ENCODE data around the gene STAT5B. TPM values are rescaled to one million over a fixed set of nuclear protein-coding genes. Genes with fewer than 3 reads are reported as not detected.

STAT5B gene
- polyA plus RNA-seq, 1 donor (not counting 4 experiments of a cell fraction or from before 2014, with no cell fraction given) = 16.1 TPM

- Histone ChIP-seq H3K9me1 (ENCODE audit: control insufficient read depth, extremely low read depth, insufficient read depth, low read length) (no peaks in the 10 kb centered on the region), H3K4me3 (ENCODE audit: control insufficient read depth in 2 of 3, extremely low read depth in 1 of 3, insufficient read depth in 2 of 3, low read depth in 1 of 3, low read length in 3 of 3) (no peak overlapping the region), H3K4me1 (ENCODE audit: control insufficient read depth, extremely low read depth, insufficient read depth, low read length) (no peaks in the 10 kb centered on the region), H3K9me3 (ENCODE audit: control insufficient read depth, low read depth, low read length) (no peaks in the 10 kb centered on the region), H3K27ac (ENCODE audit: control insufficient read depth, insufficient read depth, low read length) (no peak overlapping the region), H3K27me3 (ENCODE audit: control insufficient read depth, extremely low read depth, insufficient read depth, low read length) (no peaks in the 10 kb centered on the region), H2AFZ (ENCODE audit: control insufficient read depth, low read length) (no peak overlapping the region), H4K20me1 (ENCODE audit: control insufficient read depth, extremely low read depth, insufficient read depth, low read length) (no peaks in the 10 kb centered on the region), H3K9ac (ENCODE audit: control insufficient read depth, extremely low read depth, insufficient read depth, low read length) (no peak overlapping the region), H3K4me2 (ENCODE audit: control insufficient read depth, extremely low read depth, insufficient read depth, low read depth, low read length) (no peak overlapping the region), H3K36me3 (ENCODE audit: control insufficient read depth in 2 of 2, extremely low read depth in 1 of 2, insufficient read depth in 2 of 2, low read length in 2 of 2) (no peaks in the 10 kb centered on the region), H3K79me2 (ENCODE audit: control insufficient read depth, insufficient read depth, low read length) (no peaks in the 10 kb centered on the region)
- FAIRE-seq (no peak), DNase-seq (ENCODE audit: low read depth, low spot score) (no peak)
- dilution Hi-C loops (cut with MboI; ENCODE audit: extremely low pct_ligation_motif_present, low sequenced_read_pairs) = no loop called here
- no peak for TF ChIP-seq EZH2 (IDR thresholded peaks at IDR 0.05; ENCODE audit: low read length)
- TF ChIP-seq, protein P1, sequence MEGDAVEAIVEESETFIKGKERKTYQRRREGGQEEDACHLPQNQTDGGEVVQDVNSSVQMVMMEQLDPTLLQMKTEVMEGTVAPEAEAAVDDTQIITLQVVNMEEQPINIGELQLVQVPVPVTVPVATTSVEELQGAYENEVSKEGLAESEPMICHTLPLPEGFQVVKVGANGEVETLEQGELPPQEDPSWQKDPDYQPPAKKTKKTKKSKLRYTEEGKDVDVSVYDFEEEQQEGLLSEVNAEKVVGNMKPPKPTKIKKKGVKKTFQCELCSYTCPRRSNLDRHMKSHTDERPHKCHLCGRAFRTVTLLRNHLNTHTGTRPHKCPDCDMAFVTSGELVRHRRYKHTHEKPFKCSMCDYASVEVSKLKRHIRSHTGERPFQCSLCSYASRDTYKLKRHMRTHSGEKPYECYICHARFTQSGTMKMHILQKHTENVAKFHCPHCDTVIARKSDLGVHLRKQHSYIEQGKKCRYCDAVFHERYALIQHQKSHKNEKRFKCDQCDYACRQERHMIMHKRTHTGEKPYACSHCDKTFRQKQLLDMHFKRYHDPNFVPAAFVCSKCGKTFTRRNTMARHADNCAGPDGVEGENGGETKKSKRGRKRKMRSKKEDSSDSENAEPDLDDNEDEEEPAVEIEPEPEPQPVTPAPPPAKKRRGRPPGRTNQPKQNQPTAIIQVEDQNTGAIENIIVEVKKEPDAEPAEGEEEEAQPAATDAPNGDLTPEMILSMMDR (optimal IDR thresholded peaks at IDR 0.05 in 1 of 3, IDR thresholded peaks at IDR 0.05 in 1 of 3, conservative IDR thresholded peaks at IDR 0.05 in 1 of 3; ENCODE audit: extremely low read depth in 1 of 3, insufficient read depth in 2 of 3, low read length in 3 of 3) = no peak
Observed at GRCh38 chr17:42296012-42296411, 19.8 kb upstream of the STAT5B start.

DNA sequence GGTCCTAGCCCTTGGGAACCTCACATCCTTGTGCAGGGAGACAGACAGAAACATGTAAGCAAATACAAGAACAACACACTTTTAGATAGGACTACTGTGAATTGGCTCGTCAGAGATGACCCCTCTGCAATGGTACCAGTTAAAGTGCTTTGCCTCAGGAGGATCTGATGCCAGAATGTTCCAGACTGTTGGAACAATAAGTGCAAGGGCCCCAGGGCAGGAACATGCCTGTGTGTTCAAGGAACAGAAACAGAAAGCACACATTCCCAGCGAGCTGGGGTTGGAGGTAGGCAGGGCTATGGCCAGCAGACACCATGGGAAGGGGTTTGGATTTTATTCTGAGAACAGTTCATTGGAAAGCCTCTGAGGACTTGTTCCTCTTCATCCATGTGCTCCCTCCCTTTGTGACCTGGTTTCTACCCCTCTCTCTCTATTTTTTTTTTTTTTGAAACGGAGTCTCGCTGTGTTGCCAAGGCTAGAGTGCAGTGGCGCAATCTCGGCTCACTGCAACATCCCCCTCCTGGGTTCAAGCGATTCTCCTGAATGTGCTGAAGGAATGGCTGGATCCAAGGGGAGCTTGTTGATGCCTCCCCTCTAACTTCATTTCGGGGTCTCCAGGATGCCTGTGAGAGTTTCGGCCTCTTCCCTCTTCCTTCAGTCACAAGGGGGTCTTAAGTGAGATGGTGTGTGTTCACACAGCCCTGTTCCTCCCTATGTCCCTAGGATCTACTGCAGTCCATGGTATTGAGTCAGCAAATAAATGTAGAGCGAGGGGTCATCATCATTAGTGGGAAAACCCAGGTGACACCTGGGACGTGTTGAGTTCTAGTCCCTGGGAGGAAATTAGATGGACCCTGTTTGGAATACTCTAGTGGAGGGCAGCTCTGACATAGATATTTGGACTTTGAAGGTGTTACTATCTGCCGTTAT, 18.5 kb upstream of the STAT5B start:
- peaks cover 5% of the 10 kb centered on the region for H3K27me3 ChIP-seq (ENCODE audit: control insufficient read depth, extremely low read depth, insufficient read depth, low read length)
- no peak overlapping the region for H3K9ac ChIP-seq (ENCODE audit: control insufficient read depth, extremely low read depth, insufficient read depth, low read length)
- H3K79me2 ChIP-seq (ENCODE audit: control insufficient read depth, insufficient read depth, low read length) = no peaks in the 10 kb centered on the region
- H3K9me3 ChIP-seq (ENCODE audit: control insufficient read depth, low read depth, low read length) = no peaks in the 10 kb centered on the region
- H3K9me1 ChIP-seq (ENCODE audit: control insufficient read depth, extremely low read depth, insufficient read depth, low read length) = no peaks in the 10 kb centered on the region
- H3K27ac ChIP-seq (ENCODE audit: control insufficient read depth, insufficient read depth, low read length) = no peak overlapping the region
- H3K4me3 ChIP-seq (ENCODE audit: control insufficient read depth in 2 of 3, extremely low read depth in 1 of 3, insufficient read depth in 2 of 3, low read depth in 1 of 3, low read length in 3 of 3) = no peak overlapping the region
- no peak overlapping the region for H2AFZ ChIP-seq (ENCODE audit: control insufficient read depth, low read length)
- TF ChIP-seq, protein P1 (optimal IDR thresholded peaks at IDR 0.05 in 1 of 3, IDR thresholded peaks at IDR 0.05 in 1 of 3, conservative IDR thresholded peaks at IDR 0.05 in 1 of 3; ENCODE audit: extremely low read depth in 1 of 3, insufficient read depth in 2 of 3, low read length in 3 of 3) = no peak
- no peak for TF ChIP-seq EZH2 (IDR thresholded peaks at IDR 0.05; ENCODE audit: low read length)
- H3K36me3 ChIP-seq (ENCODE audit: control insufficient read depth in 2 of 2, extremely low read depth in 1 of 2, insufficient read depth in 2 of 2, low read length in 2 of 2) = no peaks in the 10 kb centered on the region
- H3K4me2 ChIP-seq (ENCODE audit: control insufficient read depth, extremely low read depth, insufficient read depth, low read depth, low read length) = no peak overlapping the region
- H4K20me1 ChIP-seq (ENCODE audit: control insufficient read depth, extremely low read depth, insufficient read depth, low read length) = no peaks in the 10 kb centered on the region
- no peaks in the 10 kb centered on the region for H3K4me1 ChIP-seq (ENCODE audit: control insufficient read depth, extremely low read depth, insufficient read depth, low read length)
- DNase-seq (ENCODE audit: low read depth, low spot score) (no peak), FAIRE-seq (no peak)
- dilution Hi-C loops (cut with MboI; ENCODE audit: extremely low pct_ligation_motif_present, low sequenced_read_pairs) = no loop called here

All from keratinocyte (primary cell).